DOHH2 (cell line): Measurements from ENCODE around the gene AFG3L2.

Experiments used
- H3F3A ChIP-seq: fragments of 200-600 bp; sonication (generic), shearing (Covaris generic); 2 replicates; pipeline ENCODE4 v1.6.0; 2016; ENCODE audit warnings: antibody characterized with exemption, mild to moderate bottlenecking; ENCODE audit not compliant: control insufficient read depth, insufficient read depth
- H3K27ac ChIP-seq: fragments of 200-600 bp; sonication (generic); 2 replicates; pipeline ENCODE4 v1.5.1; 2014; ENCODE audit warnings: low read depth, mild to moderate bottlenecking, low read length, moderate library complexity
- H3K27me3 ChIP-seq: fragments of 200-600 bp; sonication (generic); 2 replicates; pipeline ENCODE4 v1.6.1; 2014; ENCODE audit warnings: mild to moderate bottlenecking, low read length, mixed read lengths; ENCODE audit not compliant: control insufficient read depth
- H3K36me3 ChIP-seq: fragments of 200-600 bp; sonication (generic); 2 replicates; pipeline ENCODE4 v1.6.1; 2014; ENCODE audit warnings: mild to moderate bottlenecking, low read length, moderate library complexity, mixed read lengths; ENCODE audit not compliant: control insufficient read depth
- H3K4me1 ChIP-seq: fragments of 200-600 bp; sonication (generic); 2 replicates; pipeline ENCODE4 v1.6.1; 2014; ENCODE audit warnings: mild to moderate bottlenecking, low read length, mixed read lengths; ENCODE audit not compliant: control insufficient read depth
- H3K4me2 ChIP-seq: fragments of 200-600 bp; sonication (generic); 2 replicates; pipeline ENCODE4 v1.6.0; 2014; ENCODE audit warnings: mild to moderate bottlenecking, low read length, moderate library complexity
- H3K4me3 ChIP-seq: fragments of 200-600 bp; sonication (generic); 2 replicates; pipeline ENCODE4 v1.5.1; 2014; ENCODE audit warnings: mild to moderate bottlenecking, low read length, mixed read lengths
- H3K79me2 ChIP-seq: fragments of 200-600 bp; sonication (generic); 2 replicates; pipeline ENCODE4 v1.6.1; 2014; ENCODE audit warnings: mild to moderate bottlenecking, low read length, mixed read lengths; ENCODE audit not compliant: control insufficient read depth
- H3K9me2 ChIP-seq: fragments of 200-600 bp; sonication (generic); replicated peaks from 2 replicates; pipeline ENCODE4 v1.6.1; 2014; ENCODE audit warnings: mild to moderate bottlenecking, low read length, mixed read lengths; ENCODE audit not compliant: control insufficient read depth
- H3K9me3 ChIP-seq: fragments of 200-600 bp; sonication (generic); 2 replicates; pipeline ENCODE4 v1.6.1; 2014; ENCODE audit warnings: antibody characterized with exemption, low read length, mixed read lengths; ENCODE audit not compliant: control insufficient read depth, insufficient read depth
- H4K20me1 ChIP-seq: fragments of 200-600 bp; sonication (generic); 2 replicates; pipeline ENCODE4 v1.6.0; 2014; ENCODE audit warnings: low read depth, mild to moderate bottlenecking, antibody characterized with exemption, low read length, moderate library complexity; ENCODE audit not compliant: control insufficient read depth, insufficient read depth
- EZH2phosphoT487 ChIP-seq: fragments of 200-600 bp; sonication (generic); IDR thresholded peaks from 2 replicates; pipeline ENCODE4 v1.6.1; 2017; ENCODE audit warnings: borderline replicate concordance, mild to moderate bottlenecking, antibody characterized with exemption, low read length, moderate library complexity, mixed read lengths
- TF ChIP-seq, protein P1 (sequence below): fragments of 200-600 bp; sonication (generic); IDR thresholded peaks from one replicate; pipeline ENCODE4 v1.5.1; 2014; ENCODE audit warnings: antibody characterized with exemption, mild to moderate bottlenecking, low read depth, low read length; ENCODE audit not compliant: poor library complexity, severe bottlenecking

The AFG3L2 gene

GRCh38 chr18:12376034-12376753 is 833 bp downstream of the AFG3L2 start:
- H3K27ac ChIP-seq: peak overlapping the region; percentile 76
- H3K4me1 ChIP-seq: peaks cover 39% of the 10 kb centered on the region

DNA sequence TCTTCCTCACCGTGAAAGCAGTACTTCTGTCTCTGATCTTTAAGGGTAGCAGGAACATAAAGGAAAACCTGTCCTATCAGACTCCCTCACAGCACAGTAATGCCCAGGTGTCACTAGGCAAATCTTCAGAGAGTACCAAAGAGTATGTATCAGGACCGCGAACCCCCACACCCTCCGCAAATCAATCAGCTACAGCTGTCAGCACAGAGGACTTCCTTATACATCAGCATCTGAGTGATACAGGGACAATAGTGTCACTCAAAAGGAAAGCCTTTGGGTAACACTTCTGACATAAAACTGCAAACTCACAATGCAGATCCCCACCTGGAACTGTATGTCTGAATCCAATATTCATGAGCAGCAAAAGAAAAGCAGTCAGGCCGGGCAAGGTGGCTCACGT is 2.6 kb downstream of the AFG3L2 start:
- no peak overlapping the region for H3K27ac ChIP-seq
- peaks cover 39% of the 10 kb centered on the region for H3K4me1 ChIP-seq
- H3K9me2 ChIP-seq: no peaks in the 10 kb centered on the region
- no peak overlapping the region for H3K4me3 ChIP-seq
- no peaks in the 10 kb centered on the region for H3F3A ChIP-seq
- H3K79me2 ChIP-seq: peaks cover 76% of the 10 kb centered on the region
- H3K4me2 ChIP-seq: peak overlapping the region; percentile 26
- H3K9me3 ChIP-seq: no peaks in the 10 kb centered on the region
- no peak for TF ChIP-seq EZH2phosphoT487
- TF ChIP-seq, protein P1, sequence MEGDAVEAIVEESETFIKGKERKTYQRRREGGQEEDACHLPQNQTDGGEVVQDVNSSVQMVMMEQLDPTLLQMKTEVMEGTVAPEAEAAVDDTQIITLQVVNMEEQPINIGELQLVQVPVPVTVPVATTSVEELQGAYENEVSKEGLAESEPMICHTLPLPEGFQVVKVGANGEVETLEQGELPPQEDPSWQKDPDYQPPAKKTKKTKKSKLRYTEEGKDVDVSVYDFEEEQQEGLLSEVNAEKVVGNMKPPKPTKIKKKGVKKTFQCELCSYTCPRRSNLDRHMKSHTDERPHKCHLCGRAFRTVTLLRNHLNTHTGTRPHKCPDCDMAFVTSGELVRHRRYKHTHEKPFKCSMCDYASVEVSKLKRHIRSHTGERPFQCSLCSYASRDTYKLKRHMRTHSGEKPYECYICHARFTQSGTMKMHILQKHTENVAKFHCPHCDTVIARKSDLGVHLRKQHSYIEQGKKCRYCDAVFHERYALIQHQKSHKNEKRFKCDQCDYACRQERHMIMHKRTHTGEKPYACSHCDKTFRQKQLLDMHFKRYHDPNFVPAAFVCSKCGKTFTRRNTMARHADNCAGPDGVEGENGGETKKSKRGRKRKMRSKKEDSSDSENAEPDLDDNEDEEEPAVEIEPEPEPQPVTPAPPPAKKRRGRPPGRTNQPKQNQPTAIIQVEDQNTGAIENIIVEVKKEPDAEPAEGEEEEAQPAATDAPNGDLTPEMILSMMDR: no peak
- peaks cover 47% of the 10 kb centered on the region for H3K36me3 ChIP-seq
- H3K27me3 ChIP-seq: no peaks in the 10 kb centered on the region
- peaks cover 24% of the 10 kb centered on the region for H4K20me1 ChIP-seq

More at GRCh38 chr18:12376034-12376753, 833 bp downstream of the AFG3L2 start:
- H3K4me3 ChIP-seq: peak overlapping the region; percentile 99
- no peaks in the 10 kb centered on the region for H3F3A ChIP-seq
- peaks cover 39% of the 10 kb centered on the region for H3K36me3 ChIP-seq
- no peaks in the 10 kb centered on the region for H3K27me3 ChIP-seq
- H3K79me2 ChIP-seq: peaks cover 58% of the 10 kb centered on the region
- no peaks in the 10 kb centered on the region for H3K9me2 ChIP-seq
- no peaks in the 10 kb centered on the region for H3K9me3 ChIP-seq
- H3K4me2 ChIP-seq: peak overlapping the region; percentile 78
- peaks cover 24% of the 10 kb centered on the region for H4K20me1 ChIP-seq
- TF ChIP-seq, protein P1: no peak
- no peak for TF ChIP-seq EZH2phosphoT487

DNA sequence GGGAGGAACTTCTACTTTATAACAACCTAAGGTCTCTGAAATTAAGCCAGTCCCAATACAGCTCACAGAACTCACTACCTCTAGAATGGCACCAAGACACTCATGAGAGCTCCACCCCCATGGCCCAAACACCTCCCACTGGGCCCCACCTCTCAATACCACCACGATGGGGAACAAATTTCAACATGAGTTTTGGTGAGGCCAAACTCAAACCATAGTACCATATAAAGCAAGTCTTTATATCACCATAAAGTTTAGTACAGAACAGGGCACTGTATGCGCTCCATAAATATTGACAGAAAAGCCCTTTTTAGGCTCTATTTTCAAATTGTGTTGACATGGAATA is 3.3 kb downstream of the AFG3L2 start:
- Histone ChIP-seq H3K79me2 (peaks cover 82% of the 10 kb centered on the region), H3K27ac (no peak overlapping the region), H3K4me3 (no peak overlapping the region), H3K9me2 (no peaks in the 10 kb centered on the region), H4K20me1 (peaks cover 24% of the 10 kb centered on the region), H3K27me3 (no peaks in the 10 kb centered on the region), H3K36me3 (peaks cover 53% of the 10 kb centered on the region), H3F3A (no peaks in the 10 kb centered on the region), H3K4me2 (peak overlapping the region; percentile 26), H3K9me3 (no peaks in the 10 kb centered on the region), H3K4me1 (peaks cover 39% of the 10 kb centered on the region)
- TF ChIP-seq, protein P1: no peak
- TF ChIP-seq EZH2phosphoT487: no peak
